Memory B cell (primary cell): Measurements from ENCODE around the gene ZNF219.
"Not testable (repeated sequence)": the region's sequence is repeated elsewhere in the genome, so short reads cannot be mapped to it uniquely, and the experiment has no call there.

Experiments
- ATAC-seq: fragments of 150-1000 bp; cut with Tn5 transposase; 2 replicates; pipeline ENCODE4 v1.10.0; 2021; ENCODE audit warnings: low read depth, mild to moderate bottlenecking, moderate library complexity
- DNase-seq, 2 donors: peaks; one replicate each; pipeline ENCODE4 v3.0.0; 2022; ENCODE audit warnings: low spot score in 2 of 2
- H3K27ac Mint-ChIP-seq: one replicate; pipeline ENCODE4 v1.8.0; 2022; ENCODE audit warnings: mild to moderate bottlenecking, moderate library complexity, mixed read lengths
- H3K27me3 Mint-ChIP-seq: one replicate; pipeline ENCODE4 v1.8.0; 2022; ENCODE audit warnings: mixed read lengths
- H3K36me3 Mint-ChIP-seq: one replicate; pipeline ENCODE4 v1.8.0; 2022; ENCODE audit warnings: mild to moderate bottlenecking, mixed read lengths
- H3K4me1 Mint-ChIP-seq: one replicate; pipeline ENCODE4 v1.8.0; 2022; ENCODE audit warnings: mixed read lengths
- H3K4me3 Mint-ChIP-seq: one replicate; pipeline ENCODE4 v1.8.0; 2022; ENCODE audit warnings: mild to moderate bottlenecking, moderate library complexity, mixed read lengths
- H3K9me3 Mint-ChIP-seq: one replicate; pipeline ENCODE4 v1.8.0; 2022; ENCODE audit warnings: mixed read lengths

The ZNF219 gene

GRCh38 chr14:21043387-21043973 lies 55.0 kb downstream of the ZNF219 start:
- H3K4me3 Mint-ChIP-seq: no peak overlapping the region
- no peaks in the 10 kb centered on the region for H3K4me1 Mint-ChIP-seq
- no peak for ATAC-seq
- DNase-seq: no peak
- H3K27ac Mint-ChIP-seq: no peak overlapping the region
- H3K27me3 Mint-ChIP-seq: peaks cover 23% of the 10 kb centered on the region
- no peaks in the 10 kb centered on the region for H3K36me3 Mint-ChIP-seq
- no peaks in the 10 kb centered on the region for H3K9me3 Mint-ChIP-seq

GRCh38 chr14:21042918-21043317 lies 55.5 kb downstream of the ZNF219 start:
- ATAC-seq: no peak
- Mint-ChIP-seq H3K36me3 (no peaks in the 10 kb centered on the region), H3K4me1 (no peaks in the 10 kb centered on the region), H3K4me3 (no peak overlapping the region), H3K27ac (no peak overlapping the region), H3K27me3 (peaks cover 23% of the 10 kb centered on the region), H3K9me3 (no peaks in the 10 kb centered on the region)
- no peak for DNase-seq

- peaks cover 25% of the 10 kb centered on the region for H3K27me3 Mint-ChIP-seq
- H3K4me3 Mint-ChIP-seq: no peak within 1 kb of the TSS
- ATAC-seq: no peak
- H3K36me3 Mint-ChIP-seq: no peaks in the 10 kb centered on the region
- H3K4me1 Mint-ChIP-seq: no peaks in the 10 kb centered on the region
- DNase-seq: no peak
- no peak within 1 kb of the TSS for H3K27ac Mint-ChIP-seq
- no peaks in the 10 kb centered on the region for H3K9me3 Mint-ChIP-seq
Measured at GRCh38 chr14:21041676-21042433, 56.6 kb downstream of the ZNF219 start, which contains the start of gene RNASE7. Gene RNASE7 (plus strand): TSS chr14:21042362. CDS start chr14:21042993, 631 bp downstream.

- ATAC-seq, H3K36me3 Mint-ChIP-seq, DNase-seq, H3K9me3 Mint-ChIP-seq, H3K4me3 Mint-ChIP-seq, H3K27ac Mint-ChIP-seq, H3K4me1 Mint-ChIP-seq: not testable (repeated sequence)
- peaks cover 26% of the 10 kb centered on the region for H3K27me3 Mint-ChIP-seq
Measured at GRCh38 chr14:21040941-21041340, 57.5 kb downstream of the ZNF219 start.

- Mint-ChIP-seq H3K36me3 (no peaks in the 10 kb centered on the region), H3K9me3 (no peaks in the 10 kb centered on the region), H3K27ac (no peak overlapping the region), H3K4me1 (no peaks in the 10 kb centered on the region), H3K4me3 (no peak overlapping the region), H3K27me3 (peaks cover 26% of the 10 kb centered on the region)
- no peak for DNase-seq
- ATAC-seq: no peak
Measured at GRCh38 chr14:21040370-21040925, 58.0 kb downstream of the ZNF219 start.
